ENCODE data around the gene SSTR3.

The SSTR3 gene

DNA sequence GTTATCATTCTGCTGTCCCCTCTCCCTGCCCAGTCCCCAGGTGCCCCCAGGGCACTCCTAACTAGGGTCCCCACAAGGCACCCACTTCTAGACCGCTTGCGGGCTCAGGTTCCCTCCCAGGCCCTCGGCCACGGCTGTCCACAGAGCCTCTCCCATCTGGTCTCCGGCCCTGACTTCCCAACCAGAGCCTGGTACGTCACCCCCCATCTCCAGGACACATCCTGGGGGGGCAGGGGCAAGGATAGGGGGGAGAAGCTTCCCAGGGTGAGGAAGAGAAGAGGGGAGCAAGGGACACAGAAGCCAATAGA lies 457 bp downstream of the SSTR3 start:
- no peak for DNase-seq (ENCODE audit: low spot score)
- TF ChIP-seq, protein P1, sequence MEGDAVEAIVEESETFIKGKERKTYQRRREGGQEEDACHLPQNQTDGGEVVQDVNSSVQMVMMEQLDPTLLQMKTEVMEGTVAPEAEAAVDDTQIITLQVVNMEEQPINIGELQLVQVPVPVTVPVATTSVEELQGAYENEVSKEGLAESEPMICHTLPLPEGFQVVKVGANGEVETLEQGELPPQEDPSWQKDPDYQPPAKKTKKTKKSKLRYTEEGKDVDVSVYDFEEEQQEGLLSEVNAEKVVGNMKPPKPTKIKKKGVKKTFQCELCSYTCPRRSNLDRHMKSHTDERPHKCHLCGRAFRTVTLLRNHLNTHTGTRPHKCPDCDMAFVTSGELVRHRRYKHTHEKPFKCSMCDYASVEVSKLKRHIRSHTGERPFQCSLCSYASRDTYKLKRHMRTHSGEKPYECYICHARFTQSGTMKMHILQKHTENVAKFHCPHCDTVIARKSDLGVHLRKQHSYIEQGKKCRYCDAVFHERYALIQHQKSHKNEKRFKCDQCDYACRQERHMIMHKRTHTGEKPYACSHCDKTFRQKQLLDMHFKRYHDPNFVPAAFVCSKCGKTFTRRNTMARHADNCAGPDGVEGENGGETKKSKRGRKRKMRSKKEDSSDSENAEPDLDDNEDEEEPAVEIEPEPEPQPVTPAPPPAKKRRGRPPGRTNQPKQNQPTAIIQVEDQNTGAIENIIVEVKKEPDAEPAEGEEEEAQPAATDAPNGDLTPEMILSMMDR (IDR thresholded peaks at IDR 0.05; ENCODE audit: extremely low read depth, missing control alignments) = no peak

DNA sequence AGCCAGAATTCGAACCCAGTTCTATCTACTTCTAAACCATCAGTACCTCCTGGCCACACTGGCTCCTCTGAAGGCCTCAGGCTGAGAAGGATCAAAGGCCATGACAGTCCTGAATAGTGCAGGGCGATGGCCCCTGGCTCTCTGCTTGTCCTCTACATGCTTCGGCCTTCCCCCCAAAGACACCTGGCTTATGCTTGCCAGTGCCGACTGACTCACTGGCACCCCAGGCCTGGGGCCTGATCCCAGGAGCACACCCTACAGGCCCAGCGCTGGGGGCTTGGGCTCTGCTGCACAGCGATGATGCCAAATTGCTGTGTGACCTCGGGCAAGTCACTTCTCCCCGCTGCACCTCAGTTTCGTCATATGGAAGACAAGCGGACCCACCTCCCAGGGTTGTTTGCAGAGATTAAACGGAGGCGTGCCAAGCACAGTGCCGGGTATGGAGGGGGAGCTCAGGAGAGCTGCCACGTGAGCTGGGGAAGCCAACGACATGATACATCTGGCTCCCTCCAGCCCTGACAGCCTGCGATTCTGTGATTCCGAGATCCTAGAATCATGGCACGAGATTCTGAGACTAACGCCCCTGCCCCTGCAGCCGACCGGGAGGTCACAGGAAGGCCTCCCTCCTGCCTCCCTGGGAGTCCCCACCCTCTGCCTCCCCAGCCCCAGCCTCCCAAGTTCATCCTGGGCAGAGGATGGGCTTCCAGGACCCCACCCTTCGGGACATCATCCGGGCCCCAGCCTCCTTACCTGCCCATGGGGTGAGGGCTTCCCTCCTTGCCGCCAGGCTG lies 1.0 kb downstream of the SSTR3 start:
- no peak for DNase-seq (ENCODE audit: low spot score)
- TF ChIP-seq, protein P1 (IDR thresholded peaks at IDR 0.05; ENCODE audit: extremely low read depth, missing control alignments) = no peak

DNA sequence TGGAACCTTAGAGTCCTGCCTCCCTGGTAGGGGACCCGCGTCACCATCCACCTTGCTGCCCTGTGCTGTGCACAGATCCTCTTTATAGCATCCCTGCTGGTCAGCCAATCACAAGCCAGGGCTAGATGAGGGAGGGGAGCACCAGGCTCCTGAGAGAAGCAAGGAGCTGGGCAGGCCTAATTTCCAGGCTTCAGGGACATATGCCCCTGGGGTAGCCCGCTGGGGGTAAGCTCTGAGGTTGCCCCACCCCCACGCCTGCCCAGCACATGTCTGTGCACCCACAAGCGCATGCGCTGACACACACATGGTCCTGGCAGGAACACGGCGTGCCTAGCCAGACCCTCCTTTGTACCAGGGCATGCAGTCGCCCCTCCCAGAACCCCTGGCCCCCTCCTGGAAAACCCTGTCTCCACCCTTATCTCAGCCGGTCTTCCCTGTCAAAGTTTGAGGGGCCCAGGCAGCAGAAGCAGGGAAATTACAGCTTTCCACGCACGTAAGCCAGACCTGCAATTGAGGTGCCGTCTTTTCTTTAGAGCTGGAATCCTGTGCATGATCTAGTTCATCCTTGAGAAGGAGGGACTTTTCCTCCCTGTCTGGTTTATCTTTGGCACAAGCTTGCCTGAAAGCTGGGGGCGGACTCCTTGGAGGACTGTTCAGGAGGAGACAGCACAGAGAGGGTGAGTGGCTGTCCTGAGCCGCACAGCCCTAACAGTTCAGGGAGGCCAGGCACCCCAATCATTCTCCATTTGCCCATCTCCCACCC lies 2.1 kb downstream of the SSTR3 start:
- no peak for DNase-seq (ENCODE audit: low spot score)
- TF ChIP-seq, protein P1 (IDR thresholded peaks at IDR 0.05; ENCODE audit: extremely low read depth, missing control alignments) = no peak

DNA sequence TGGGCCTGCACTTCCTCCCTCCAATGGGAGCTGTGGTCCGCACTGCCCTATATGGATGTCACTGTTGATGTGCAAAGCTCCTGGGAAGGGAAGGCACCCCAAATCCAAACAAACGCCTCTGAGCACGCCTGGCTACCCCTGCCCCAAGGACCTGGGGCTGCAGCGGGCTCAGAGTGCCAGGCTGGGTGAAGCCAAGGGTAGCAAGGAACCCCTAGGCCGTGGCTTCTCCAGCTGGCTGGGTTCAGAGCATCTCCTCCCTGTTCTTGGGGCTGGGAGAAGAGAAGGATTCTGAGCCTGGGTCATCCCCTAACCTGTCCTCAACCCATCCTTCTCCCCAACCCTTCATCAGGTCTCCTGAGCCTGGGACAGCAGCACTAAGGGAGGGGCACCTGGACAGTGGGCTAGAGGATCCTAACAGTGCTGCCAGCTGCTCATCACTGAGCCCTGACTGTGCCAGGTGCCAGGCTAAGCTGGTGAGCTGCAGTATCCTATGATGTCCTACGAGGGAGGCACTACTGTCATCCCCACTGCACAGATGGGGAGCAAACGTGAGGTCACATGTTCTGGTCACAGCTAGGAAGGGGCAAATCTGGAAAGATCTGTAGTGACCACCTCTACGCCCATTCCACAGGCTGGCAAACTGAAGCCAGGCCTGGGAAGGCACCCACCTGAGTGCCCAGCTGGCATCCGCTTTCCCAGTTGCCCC lies 3.0 kb downstream of the SSTR3 start:
- no peak for DNase-seq (ENCODE audit: low spot score)
- TF ChIP-seq, protein P1 (IDR thresholded peaks at IDR 0.05; ENCODE audit: extremely low read depth, missing control alignments) = no peak

DNA sequence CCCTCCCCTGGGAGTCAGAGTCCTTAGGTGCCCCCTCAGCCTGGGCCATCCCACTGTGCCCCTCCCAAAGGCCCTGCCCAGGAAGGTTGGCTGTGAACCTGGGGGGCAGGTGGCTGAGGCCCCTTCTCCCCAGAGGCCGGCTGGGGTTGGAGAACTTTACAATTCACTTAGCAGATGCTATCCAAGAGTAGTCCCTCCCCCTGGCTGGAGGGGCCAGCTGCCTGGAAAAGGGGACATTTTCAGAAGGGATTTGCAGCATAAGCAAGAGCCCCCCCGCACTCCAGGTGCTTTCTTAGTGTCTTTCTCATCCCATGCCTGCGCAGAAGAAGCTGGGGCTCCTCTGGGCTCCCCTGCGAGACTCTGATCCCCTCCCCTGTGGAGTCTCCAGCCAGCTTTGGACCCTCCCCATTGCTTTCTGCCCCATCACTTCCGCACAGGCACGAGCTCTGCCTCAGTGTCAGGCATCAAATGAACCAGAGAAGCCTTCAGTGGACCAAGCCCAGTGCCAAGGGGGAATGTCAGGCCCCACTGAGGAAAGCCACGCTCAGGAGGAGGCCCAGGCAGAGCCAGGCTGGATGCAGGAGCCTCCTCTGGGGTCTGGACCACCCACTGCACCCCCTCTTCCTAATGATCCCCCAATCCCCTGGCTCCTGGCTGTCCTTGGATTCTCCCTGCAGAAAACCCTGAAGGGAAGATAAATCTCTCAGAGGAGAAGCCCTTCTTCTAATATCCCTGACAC lies 3.7 kb downstream of the SSTR3 start:
- DNase-seq (ENCODE audit: low spot score) = no peak
- TF ChIP-seq, protein P1 (IDR thresholded peaks at IDR 0.05; ENCODE audit: extremely low read depth, missing control alignments) = no peak

DNA sequence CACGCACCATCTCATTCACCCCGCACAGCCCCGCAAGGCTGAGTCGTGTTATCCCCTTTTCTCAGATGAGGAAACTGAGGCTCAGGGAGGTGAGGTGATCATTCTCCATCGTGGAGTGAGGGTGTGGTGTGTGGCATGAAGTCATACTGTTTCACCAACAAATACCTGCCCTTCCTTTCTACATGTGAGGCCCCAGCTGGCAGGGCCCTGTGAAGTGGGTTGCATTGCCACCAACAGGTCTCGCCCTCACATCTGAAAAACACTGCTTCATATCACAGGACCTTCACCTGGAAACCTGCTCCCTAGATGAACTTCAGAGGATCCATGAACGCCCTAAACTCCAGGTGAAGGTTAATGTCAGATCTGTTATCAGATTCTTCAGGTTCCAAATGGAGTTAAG lies 4.3 kb downstream of the SSTR3 start:
- DNase-seq (ENCODE audit: low spot score) = no peak

More for the DNA sequence above, 4.3 kb downstream of the SSTR3 start:
- TF ChIP-seq, protein P1 (IDR thresholded peaks at IDR 0.05; ENCODE audit: extremely low read depth, missing control alignments) = no peak
